Chondrocyte (in vitro differentiated cells): ENCODE results near the gene ADI1. TPM values are rescaled to one million over a fixed set of nuclear protein-coding genes. Genes with fewer than 3 reads are reported as not detected.
A peak's percentile ranks its signal among the peaks of the same experiment; 100 is the strongest.

Experiments used
- DNase-seq: peaks from one replicate; pipeline ENCODE4 v3.0.0; 2021; ENCODE audit warnings: mixed read lengths, low spot score
- H3K27ac Mint-ChIP-seq: one replicate; pipeline ENCODE4 v1.8.0; 2021; ENCODE audit warnings: mild to moderate bottlenecking, moderate library complexity, mixed read lengths; ENCODE audit not compliant: unreplicated experiment
- H3K27me3 Mint-ChIP-seq: 2 replicates; pipeline ENCODE4 v1.8.0; 2021; ENCODE audit warnings: low read depth, mixed read lengths
- H3K36me3 Mint-ChIP-seq: 2 replicates; pipeline ENCODE4 v1.8.0; 2021; ENCODE audit warnings: low read depth, mixed read lengths
- H3K4me1 Mint-ChIP-seq: 2 replicates; pipeline ENCODE4 v1.8.0; 2021; ENCODE audit warnings: low read depth, mild to moderate bottlenecking, mixed read lengths
- H3K4me3 Mint-ChIP-seq: one replicate; pipeline ENCODE4 v1.8.0; 2021; ENCODE audit warnings: mild to moderate bottlenecking, moderate library complexity, mixed read lengths; ENCODE audit not compliant: unreplicated experiment
- H3K9me3 Mint-ChIP-seq: 2 replicates; pipeline ENCODE4 v1.8.0; 2021; ENCODE audit warnings: low read depth, mixed read lengths
- total RNA-seq: library from RNA; stranded (reverse); gene quantifications from 3 replicates; pipeline ENCODE4 v1.2.1, GENCODE V29; 2021
- TF ChIP-seq, protein P1 (sequence below): fragments of 200-600 bp; sonication (generic); IDR thresholded peaks from 2 replicates; pipeline ENCODE4 v1.5.0; 2021; ENCODE audit warnings: antibody characterized with exemption, mild to moderate bottlenecking, moderate library complexity

ADI1 gene
- total RNA-seq, 1 donor from 2014 or later = 41.8 TPM

DNA sequence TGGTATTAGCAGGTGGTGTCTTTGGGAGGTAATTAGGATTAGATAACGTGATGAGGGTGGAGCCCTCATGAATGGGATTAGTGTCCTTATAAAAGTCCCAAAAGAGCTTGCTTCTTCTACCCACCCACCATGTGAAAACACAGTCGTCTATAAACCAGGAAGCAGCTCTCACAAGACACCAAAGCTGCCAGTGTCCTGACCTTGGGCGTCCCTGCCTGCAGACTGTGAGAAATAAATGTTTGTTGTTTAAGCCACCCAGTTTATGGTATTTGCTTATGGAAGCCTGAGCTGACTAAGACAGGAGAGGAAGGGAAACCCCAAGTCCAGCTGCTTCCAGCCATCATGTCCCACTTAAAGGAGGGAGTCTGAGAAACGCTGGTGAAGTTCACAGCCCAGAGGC is 13.6 kb downstream of the ADI1 start:
- peaks cover 4% of the 10 kb centered on the region for H3K9me3 Mint-ChIP-seq
- peak overlapping the region; percentile 66 for H3K27ac Mint-ChIP-seq
- no peak overlapping the region for H3K4me3 Mint-ChIP-seq
- DNase-seq = no peak
- peaks cover 35% of the 10 kb centered on the region for H3K36me3 Mint-ChIP-seq
- TF ChIP-seq, protein P1, sequence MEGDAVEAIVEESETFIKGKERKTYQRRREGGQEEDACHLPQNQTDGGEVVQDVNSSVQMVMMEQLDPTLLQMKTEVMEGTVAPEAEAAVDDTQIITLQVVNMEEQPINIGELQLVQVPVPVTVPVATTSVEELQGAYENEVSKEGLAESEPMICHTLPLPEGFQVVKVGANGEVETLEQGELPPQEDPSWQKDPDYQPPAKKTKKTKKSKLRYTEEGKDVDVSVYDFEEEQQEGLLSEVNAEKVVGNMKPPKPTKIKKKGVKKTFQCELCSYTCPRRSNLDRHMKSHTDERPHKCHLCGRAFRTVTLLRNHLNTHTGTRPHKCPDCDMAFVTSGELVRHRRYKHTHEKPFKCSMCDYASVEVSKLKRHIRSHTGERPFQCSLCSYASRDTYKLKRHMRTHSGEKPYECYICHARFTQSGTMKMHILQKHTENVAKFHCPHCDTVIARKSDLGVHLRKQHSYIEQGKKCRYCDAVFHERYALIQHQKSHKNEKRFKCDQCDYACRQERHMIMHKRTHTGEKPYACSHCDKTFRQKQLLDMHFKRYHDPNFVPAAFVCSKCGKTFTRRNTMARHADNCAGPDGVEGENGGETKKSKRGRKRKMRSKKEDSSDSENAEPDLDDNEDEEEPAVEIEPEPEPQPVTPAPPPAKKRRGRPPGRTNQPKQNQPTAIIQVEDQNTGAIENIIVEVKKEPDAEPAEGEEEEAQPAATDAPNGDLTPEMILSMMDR = no peak
- no peaks in the 10 kb centered on the region for H3K27me3 Mint-ChIP-seq
- peaks cover 9% of the 10 kb centered on the region for H3K4me1 Mint-ChIP-seq

DNA sequence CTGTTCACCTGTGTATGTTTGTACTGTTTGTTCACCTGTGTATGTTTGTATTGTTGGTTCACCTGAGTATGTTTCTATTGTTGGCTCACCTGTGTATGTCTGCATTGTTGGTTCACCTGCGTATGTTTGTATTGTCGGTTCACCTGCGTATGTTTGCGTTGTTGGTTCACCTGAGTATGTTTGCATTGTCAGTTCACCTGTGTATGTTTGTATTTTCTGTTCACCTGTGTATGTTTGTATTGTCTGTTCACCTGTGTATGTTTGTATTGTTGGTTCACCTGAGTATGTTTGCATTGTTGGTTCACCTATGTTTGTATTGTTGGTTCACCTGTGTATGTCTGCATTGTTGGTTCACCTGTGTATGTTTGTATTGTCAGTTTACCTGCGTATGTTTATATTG is 14.6 kb downstream of the ADI1 start:
- H3K4me3 Mint-ChIP-seq = no peak overlapping the region
- TF ChIP-seq, protein P1 = no peak
- peaks cover 33% of the 10 kb centered on the region for H3K36me3 Mint-ChIP-seq
- DNase-seq = no peak
- peaks cover 4% of the 10 kb centered on the region for H3K9me3 Mint-ChIP-seq
- H3K27me3 Mint-ChIP-seq = no peaks in the 10 kb centered on the region
- H3K4me1 Mint-ChIP-seq = peaks cover 9% of the 10 kb centered on the region
- no peak overlapping the region for H3K27ac Mint-ChIP-seq

DNA sequence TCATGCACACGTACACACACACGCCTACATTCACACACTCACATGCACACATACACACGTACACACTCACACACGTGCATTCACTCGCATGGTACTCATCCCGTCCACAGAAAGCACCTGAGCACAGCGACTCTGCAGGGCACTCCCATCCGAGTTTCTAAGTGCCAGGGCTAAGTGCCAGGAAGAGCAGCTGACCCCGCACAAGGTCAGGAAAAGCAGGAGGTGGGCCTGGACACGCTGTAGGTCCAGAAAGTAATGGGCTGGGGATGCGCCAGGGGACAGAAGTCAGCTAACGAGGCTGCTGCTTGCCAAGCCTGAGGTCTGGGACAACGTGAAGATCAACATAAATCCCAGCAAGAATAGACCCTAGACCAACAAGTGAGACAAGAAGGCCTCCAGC is 15.8 kb downstream of the ADI1 start:
- H3K9me3 Mint-ChIP-seq = peaks cover 3% of the 10 kb centered on the region
- no peak for DNase-seq
- no peaks in the 10 kb centered on the region for H3K27me3 Mint-ChIP-seq
- TF ChIP-seq, protein P1 = no peak
- no peak overlapping the region for H3K27ac Mint-ChIP-seq
- H3K4me3 Mint-ChIP-seq = no peak overlapping the region
- H3K4me1 Mint-ChIP-seq = peaks cover 9% of the 10 kb centered on the region
- H3K36me3 Mint-ChIP-seq = peaks cover 39% of the 10 kb centered on the region

DNA sequence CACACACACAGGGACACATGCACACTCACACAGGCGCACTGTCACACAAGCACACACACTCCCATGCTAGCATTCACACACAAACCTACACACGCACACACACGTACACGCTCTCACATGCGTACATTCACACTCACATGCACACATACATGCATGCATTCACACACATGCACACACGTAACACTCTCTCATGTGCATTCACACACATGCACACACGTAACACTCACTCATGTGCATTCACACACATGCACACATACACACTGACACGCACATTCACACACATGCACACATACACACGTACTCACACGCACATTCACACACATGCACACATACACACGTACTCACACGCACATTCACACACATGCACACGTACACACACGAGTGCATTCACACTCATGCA is 16.3 kb downstream of the ADI1 start:
- H3K9me3 Mint-ChIP-seq = no peaks in the 10 kb centered on the region
- no peak overlapping the region for H3K4me3 Mint-ChIP-seq
- H3K4me1 Mint-ChIP-seq = peaks cover 9% of the 10 kb centered on the region
- no peak overlapping the region for H3K27ac Mint-ChIP-seq
- no peak for DNase-seq
- TF ChIP-seq, protein P1 = no peak
- H3K36me3 Mint-ChIP-seq = peaks cover 38% of the 10 kb centered on the region
- no peaks in the 10 kb centered on the region for H3K27me3 Mint-ChIP-seq

DNA sequence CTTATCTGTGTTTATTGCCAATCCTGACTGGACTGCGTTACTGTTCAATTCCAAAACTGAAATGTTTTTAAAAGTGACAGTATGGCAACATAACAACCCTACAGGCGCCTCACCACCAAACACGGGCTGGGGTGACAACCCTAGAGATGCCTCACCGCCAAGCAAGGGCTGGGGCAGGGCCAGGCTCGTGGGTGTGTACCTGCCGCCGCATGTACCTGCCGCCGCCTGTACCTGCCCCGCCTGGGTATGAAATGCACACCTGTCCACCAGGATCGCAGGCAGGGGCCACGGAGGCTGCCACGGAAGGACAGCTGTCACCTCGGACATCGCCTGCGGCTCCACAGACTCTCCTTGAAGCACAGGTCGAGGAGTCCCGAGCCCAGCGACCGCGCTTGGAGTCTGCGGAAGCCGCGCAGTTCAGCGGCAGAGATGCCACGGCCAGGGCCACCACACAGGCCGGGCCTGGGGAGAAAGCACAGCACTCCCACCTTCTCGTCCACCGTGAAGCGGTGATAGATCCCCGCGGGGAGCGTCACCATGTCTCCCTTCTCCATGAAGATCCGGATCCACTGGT is 18.9 kb downstream of the ADI1 start:
- TF ChIP-seq, protein P1 = no peak
- Mint-ChIP-seq H3K36me3 (peaks cover 40% of the 10 kb centered on the region), H3K4me3 (no peak overlapping the region), H3K4me1 (no peaks in the 10 kb centered on the region), H3K27ac (no peak overlapping the region), H3K9me3 (no peaks in the 10 kb centered on the region), H3K27me3 (no peaks in the 10 kb centered on the region)
- DNase-seq = no peak
